HG03103 (cell line): ENCODE results near the gene SGPP2.

Source experiments
- ATAC-seq: cut with Tn5 transposase; IDR thresholded peaks from one replicate; pipeline ENCODE4 v1.9.1; 2021; ENCODE audit warnings: low read depth; ENCODE audit not compliant: unreplicated experiment

Gene SGPP2

DNA sequence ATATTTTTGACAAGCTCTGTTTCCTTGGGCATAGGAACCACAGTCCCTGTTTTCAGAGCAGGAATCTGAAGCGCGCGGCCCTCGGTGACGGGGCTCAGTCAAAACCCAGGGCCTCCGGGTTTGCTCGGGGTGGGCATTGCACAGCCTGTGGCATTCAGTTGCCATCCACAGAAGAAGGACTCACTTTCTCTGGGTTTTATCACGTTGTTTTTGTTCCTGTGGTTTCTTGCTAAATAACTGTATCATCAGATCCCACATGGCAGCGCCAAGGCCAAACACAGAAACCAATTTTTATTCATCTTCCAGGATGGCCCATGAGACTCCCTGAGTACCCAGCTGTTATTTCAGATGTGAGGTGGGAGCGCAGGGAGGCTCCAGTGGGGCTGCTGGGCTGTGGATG, 35.6 kb downstream of the SGPP2 start:
- no peak for ATAC-seq

DNA sequence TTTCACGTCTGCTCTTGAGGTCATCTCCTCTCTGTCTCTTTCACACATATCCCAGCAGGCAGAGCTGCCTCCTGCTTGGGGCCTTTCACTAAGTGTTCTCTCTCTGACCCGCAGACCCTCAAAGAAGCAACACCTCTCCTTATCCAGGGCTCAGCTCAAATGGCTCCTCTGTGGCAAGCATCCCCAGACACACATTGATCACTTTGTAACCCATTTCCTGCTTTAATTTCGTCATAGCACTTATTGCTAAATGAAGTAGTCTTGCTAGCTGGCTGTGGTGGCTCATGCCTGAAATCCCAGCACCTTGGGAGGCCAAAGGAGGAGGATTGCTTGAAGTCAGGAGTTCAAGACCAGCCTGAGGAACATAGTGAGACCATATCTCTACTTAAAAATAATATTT, 41.4 kb downstream of the SGPP2 start:
- no peak for ATAC-seq

DNA sequence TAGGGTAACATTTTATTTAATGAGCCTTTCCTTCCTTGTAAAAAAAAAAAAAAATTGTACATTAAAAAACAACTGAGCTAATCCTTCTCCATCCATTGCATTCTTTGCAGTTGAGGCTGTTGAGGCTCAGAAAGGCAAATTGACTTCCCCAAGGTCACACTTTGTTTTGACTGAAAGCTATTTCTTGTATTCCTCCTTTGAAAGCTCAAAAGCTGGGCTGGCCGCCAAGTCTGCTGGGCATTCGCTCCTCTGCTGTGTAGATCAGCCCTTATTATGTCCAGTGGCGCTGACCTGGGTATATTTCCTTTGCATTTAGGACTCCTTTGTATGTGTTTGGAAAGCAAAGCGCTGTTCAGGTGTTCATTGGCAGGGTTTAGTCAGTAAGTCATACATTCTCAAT, 44.0 kb downstream of the SGPP2 start:
- no peak for ATAC-seq

DNA sequence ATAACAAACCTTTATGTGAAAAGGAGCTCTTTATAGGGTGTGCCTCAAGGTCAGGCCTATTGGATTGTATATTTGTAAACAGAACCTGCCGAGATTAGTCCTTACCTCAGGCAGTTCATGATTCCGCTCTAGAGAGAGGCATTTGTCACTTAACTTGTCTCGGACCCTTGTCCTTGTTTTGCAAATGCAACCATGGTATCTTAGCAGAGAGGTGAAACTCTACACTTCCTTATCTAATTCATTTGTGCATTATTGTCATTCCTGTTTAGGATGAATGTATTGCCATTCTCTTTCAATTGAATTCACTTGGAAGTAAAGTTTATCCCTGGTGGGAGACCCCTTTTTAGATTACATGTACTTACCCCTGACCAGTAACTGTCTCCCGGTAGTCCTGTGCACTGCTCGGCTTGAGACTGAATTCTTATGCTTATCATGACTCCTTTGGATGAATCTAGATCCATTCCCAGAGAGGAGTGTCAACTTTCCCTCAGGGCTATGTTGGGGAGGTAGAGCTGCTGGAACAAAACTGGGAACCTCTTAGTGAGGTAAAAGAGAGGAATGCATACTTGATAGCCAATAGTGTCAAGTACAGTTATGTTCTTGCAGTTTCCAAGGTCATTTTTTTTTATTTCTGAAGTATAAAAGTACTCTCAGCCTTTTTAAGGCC, 46.6 kb downstream of the SGPP2 start:
- no peak for ATAC-seq

DNA sequence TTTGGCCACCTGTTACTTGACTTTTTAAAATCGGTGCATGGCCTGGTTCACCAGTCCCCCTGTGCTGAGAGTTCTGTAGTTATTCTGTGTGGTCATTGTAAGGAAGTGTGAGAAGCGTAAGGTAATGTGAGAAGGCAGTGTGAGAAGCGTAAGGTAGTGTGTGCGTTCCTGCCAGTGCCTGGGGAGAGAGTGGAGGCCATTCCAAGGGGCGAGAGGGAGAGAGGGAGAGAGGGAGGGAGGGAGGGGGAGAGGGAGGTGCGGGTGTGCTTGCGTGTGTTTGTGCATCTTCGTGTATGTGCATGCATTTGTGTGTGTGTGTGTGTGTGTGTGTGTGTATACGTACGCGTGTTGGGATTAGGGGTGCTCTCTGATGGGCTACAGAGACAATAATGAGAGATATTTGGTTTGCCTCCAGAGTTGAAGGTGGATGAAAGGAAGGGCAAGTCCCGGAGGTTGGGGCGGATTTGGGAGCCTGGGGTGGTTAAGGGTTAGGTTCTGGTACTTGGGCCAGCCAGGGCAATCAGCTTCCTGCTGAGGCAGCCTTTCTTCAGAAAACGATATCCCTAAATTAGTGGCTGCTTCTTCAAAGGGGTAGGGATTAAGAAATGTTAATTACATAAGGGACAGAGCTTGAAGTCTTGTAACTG, 53.7 kb downstream of the SGPP2 start:
- no peak for ATAC-seq

DNA sequence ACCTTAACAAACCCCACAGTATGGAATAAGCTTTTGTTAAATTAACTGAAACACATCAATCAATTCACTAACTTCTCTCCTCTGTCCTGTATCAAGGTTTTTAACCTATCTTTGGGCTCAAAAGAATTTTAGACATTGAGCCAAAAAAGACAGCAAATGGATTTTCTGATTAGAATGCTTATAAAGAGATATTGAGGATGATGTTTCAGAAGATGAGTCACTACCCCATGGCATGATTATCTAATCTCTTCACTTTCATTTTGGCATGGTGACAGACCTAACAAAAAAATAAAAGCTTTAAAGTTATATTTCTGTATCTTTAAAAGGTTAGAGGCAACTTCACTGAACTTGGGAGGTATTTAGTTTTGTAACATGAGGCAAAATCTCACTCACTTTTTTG, 55.5 kb downstream of the SGPP2 start:
- ATAC-seq = no peak

DNA sequence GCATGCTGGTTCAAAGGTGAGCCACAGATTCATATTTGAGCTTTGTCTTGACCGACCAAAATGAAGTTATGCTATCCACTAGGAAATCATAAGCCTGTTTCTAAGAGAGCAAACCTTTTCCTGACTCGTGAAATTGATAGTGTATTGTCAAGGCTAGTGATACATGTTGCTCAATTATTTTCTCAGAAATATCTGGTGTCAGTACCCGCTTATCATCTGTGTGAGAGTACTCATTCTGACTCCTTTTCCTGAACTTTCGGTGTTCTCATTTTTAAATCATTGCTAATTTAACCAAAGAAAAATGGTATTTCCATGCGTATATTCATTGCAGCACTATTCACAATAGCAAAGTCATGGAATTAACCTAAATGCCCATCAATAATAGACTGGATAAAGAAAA, 56.2 kb downstream of the SGPP2 start:
- no peak for ATAC-seq

DNA sequence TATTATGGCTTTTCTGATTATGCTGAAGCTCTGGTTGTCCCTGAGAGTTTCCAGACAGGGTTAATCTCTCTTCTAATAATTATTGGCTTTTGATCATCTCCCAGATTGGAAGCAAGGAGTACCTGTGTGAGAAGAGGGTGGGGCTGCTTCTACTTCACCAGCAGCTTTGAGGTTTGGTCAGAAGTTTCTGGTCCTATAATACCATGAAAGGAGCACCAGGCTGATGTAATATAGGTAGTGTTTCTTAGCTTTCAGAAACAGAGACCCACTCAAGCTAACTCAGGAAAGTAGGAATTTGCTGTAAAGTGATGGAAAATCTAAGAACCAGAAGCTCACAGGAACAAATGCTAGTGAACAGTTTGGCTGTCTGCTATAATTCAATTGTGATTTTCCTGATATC, 57.6 kb downstream of the SGPP2 start:
- ATAC-seq = no peak

DNA sequence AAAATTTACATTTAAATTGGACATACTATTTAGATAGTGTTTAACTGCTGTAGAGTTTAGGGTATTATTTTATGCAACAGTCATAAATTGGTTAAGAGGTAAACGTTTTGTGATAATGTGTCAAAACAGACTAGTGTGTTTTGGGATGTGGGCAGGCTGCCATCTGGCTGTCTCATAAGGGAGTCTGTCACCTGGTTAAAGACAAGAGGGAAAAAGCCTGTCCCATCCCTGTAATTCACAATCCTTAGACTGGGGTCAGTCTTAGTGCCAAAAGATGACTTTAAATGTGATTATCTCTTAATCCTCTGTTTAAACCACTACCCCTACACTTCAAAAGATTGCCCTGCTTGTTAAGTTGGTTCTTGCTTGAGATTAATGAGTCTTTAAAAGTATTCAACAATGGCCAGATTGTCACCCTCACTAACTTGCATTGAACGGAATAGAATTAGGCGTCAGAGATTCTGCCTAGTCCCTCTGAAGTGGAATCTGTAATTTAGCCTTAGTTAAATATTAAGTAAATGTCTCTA, 59.2 kb downstream of the SGPP2 start:
- no peak for ATAC-seq

DNA sequence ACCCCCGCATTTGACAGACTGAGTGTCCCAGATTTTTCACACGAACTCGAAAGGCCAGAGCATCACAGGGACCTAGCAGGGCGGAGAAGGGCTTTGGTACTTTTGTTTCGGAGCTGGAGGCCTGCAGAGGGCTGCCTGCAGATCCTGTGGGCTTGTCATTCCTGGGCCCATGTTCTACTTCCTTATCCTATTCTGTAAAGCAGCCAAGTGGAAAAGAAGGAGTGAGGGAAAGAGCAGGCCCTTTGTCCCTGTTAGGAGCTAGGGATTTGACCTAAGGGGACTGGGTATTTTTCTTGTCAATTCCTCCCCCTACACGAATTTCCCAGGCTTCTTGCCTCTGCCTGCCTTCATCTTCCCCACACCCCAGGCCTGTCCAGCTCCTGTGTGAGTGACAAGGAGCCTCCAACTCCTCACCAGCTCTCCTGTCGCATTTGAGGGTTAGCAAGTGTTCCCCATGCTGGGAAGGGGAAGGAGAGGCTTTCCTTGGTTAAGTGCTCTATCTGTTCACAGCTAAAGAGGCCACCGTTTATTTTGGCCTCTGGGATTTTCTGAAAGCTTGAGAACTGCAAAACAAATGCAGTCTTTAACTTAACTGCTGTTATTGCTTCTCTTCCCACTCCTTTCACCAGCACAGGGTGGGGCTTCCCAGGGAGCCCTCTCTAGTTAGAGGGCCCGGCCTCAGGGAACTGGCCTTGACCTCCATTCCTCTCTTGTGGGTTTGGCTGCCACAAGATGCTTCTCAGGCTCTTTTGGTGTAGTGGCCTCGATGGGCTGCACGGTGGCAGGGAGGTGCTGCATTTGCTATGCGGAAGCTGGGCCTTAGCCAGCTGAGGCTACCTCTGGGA, 61.2 kb downstream of the SGPP2 start:
- no peak for ATAC-seq

DNA sequence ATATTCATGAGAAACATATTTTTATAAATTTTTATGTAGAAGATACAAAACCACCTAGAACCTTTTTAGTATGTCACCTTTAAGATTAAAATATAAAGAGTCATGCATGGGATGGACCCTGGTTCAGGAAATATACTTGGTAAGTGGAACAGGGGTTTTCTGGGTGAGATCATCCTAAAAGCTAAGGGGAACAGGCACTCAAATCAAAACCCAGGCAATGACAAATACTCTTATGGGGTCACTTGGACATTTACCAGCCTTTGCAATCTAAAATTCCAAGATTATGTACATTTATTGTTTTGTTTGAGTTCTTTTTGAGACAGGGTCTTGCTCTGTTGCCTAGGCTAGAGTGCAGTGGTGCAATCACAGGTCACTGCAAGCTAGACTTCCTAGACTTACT, 65.8 kb downstream of the SGPP2 start:
- no peak for ATAC-seq

DNA sequence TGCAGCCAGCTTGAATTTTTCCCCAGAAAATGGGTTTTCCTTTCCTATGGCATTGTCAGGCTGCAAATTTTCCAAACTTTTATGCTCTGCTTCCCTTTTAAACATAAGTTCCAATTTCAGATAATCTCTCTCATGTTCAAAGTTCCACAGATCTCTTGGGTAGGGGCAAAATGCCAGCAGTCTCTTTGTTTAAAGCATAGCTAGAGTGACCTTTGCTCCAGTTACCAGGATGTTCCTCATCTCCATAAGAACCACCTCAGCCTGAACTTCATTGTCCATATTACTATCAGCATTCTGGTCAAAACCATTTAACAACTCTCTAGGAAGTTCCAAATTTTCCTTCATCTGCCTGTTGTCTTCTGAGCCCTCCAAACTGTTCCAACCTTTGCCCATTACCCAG, 68.3 kb downstream of the SGPP2 start:
- ATAC-seq = no peak

DNA sequence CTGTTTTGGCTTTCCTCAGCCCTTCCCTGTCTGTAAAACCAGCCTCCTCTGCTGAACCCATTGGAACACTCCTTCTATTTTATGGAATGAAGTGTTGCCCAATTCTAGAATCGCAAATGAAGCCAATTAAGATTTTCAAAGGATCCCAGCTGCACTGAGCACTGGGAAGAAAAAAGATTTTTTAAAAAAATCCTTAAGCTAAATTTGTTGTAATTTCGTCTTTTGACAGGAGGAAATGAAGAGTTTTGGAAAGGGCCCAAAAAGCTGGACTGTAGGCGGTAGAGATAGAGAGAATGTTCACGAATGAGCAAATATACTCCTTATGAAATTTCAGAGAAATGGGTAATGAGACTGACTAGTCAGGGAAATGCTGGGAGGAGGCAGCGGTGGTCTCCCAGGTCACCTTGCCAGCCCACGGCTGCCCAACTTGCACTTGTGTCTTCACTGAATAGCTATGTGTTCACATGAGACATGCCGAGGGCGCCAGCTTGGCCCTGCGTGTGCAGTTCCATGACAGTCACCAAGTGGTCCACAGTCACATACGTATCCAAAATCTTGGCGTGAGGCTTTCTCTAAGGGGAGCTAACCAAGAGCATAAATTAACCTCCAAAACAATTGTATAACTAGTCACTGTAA, 69.9 kb downstream of the SGPP2 start:
- ATAC-seq = no peak

DNA sequence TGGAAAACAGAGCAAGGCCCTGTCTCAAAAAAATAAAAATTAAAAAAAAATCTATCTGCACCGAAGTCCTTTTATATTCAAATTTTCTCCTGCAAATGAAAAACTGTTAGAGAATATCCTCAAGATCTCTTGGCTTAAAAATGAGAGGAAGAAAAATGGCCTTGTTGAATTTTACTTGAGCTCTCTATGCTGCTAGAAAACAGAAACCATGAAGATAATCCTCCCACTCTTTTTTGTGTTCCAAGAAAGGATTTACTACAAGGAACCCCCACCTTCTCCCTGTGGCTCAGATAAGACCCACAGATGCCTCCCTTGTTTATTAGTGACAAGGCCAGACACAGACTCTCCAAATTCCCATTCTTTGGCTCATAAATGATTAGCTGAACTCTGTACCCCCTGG, 71.0 kb downstream of the SGPP2 start:
- no peak for ATAC-seq

DNA sequence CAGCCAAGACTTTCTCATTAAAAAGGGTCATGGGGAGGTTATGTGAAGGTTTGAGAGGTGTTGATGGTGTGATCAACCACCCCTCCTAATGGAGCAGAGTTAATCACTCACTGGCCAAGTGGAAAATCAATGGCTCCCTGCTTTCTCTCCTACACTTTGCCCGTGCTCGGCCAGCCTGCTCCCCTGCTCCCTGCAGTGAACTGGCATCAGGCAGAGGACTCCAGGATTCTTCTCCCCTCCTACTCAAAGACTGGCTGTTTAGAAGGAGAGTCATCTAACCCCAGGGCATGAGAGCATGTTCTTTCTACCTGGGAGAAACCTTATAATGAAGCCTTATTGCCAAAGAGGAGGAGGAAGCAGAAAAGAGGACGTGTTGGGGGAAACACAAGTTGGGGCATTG, 74.9 kb downstream of the SGPP2 start:
- ATAC-seq = no peak

DNA sequence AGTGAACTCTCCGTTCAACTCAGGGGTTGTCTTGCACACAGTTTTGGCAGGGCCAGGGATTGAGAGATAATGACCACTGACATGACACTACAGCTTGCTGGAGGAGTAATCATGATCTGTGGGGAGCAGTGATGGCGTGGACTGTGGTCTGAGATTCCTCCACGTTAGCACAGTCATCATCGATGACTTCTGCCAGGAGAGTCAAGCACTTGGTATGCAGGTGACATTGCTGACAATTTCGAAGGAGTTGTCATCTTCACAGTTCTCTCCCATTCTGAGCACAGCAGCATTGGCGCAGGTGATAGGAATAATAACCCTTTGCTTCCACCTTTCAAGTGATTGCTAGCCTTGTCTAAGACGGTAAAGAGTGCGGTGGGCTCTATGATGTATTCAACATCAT, 79.8 kb downstream of the SGPP2 start:
- no peak for ATAC-seq

DNA sequence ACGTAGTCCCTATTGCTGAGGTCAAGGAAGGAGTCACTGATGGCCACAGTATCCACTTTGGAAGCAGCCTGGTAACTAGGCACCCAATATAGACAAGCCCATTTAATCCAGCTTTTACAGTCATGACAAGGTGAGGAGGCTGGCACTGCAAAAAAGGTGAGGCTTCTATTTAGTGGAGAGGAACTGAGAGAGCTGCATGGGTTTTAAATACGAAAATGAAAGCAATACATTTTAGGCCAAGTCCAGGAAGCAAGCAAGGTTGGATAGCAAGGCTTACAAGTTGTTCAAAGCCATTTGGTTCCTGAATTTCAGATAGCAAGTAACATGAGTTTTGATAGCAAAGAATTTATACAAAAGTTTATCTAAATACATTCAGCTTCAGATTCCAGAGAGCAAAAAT, 80.4 kb downstream of the SGPP2 start:
- ATAC-seq = peak; percentile 98

DNA sequence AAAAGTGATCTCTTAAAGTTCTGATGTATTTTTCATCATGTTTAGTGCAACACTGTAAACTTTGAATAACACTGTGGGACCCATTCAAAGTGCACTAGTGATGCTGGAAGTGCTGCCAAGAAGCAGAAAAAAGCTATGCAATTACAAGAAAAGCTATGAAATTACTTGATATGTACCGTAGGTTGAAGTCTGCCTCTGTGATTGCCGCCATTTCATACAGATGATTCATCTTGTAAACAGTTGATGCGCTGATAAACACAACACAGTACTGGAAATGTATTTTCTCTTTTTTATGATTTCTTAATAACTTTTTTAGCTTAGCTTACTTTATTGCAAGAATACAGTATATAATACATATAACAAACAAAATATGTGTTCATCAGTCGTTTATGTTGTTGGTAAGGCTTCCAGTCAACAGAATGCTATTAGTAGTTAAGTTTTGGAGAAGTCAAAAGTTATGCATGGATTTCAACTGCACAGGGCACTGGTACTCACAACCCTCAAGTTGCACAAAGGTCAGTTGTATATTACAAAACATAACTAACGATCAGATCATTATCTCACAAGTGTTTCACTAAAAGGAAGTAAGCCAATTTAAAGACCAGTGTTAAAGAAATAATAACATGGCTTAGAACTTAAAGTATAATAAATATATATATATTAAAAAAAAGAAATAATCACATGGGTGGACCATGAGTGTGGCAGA, 82.0 kb downstream of the SGPP2 start:
- ATAC-seq = no peak

DNA sequence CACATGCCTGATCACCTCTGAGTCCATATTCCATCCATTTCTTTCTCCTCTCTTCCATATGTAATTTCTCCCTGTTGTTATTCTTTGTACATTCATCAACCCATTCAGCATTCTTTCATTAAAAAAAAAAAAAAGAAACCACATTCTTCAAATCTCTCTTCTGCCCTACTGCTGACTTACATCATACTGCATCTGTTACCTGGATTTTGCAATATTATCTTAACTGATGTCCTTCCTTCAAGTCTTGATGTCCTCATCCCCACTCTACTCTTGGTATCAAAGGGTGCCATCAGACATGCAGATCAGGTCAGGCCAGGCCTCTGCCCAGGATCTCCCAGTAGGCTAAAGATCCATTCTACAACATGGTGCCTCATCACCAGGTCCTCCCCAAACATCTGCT, 90.6 kb downstream of the SGPP2 start:
- ATAC-seq = no peak

DNA sequence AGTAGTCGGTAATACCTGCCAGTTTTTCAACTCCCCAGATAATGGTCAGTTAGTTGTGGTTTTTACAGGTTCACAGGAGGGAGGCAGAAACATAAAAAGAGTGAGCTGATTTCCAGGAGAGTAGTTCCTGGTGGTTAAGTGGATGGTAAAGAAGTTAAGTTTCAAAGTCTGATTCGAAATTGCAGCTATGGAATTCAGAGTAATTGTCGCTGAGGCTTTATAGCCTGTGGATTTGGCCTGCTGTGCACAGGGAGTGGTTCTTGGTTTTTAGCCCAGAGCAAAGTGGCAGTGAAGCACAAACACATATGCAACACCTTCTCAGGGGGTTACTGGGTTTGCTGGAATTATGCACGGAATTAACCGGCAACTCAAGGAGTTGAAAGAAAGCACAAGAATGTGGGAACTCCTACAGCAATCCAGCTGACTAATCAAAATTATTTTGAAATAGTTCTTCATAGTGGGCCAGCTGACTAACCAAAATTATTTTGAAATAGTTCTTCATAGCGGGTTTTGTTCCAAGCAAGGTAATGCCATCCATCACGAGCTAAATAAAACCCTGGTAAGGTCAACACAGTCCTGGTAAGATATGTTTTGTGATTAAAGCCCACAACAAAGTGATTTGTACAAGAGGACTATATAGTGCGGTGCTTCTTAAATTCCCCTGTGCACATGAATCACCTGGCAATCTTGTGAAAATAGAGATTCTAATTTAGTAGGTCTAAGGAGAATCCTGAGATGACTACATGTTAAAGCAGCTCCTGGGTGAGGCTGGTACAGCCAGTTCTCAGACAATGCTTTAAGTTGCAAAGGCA, 94.4 kb downstream of the SGPP2 start:
- no peak for ATAC-seq
